Measurements from ENCODE around the gene CCNJL. TPM values are rescaled to one million over a fixed set of nuclear protein-coding genes. Genes with fewer than 3 reads are reported as not detected.

CCNJL gene
- total and polyA plus RNA-seq, 2 experiments from 2014 or later, result 8.1 to 10.8 TPM

DNA sequence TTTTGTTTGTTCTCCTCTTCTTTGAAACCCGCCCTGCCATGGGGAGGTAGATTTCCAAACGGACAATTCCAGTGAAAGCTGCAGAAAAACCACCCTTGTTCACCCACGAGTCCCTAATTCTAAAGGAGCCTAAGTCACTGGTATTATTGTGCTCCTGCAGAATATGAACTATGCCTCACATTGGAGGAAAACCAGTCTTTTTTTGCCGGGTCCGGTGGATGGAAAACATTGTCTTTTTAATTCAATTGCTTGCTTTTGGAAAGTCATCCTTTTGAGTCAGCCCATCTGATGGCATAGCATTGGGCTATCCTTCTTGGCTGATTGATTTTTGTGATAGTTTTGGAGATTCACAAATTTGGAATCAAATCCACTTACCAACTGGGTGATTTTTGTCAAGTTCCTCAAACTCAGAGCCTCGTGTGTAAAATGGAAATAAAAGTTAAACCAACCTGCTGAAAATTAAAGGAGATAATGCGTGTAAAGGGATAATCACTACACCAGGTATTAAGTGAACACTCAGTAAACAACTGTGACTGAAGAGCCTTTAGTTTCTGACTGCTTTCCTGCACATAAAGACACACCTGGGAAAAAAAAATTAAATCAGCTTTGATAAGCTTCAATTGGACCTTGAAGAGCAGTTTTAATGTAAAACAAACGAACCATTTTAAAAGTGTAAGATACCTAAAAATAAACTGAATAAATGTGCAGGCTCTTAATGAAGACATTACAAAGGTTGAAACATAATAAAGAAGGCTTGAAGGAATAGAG is 780 bp upstream of the CCNJL start:
- no peak for TF ChIP-seq EZH2 (IDR thresholded peaks at IDR 0.05; ENCODE audit: borderline replicate concordance)
- TF ChIP-seq, protein P1, sequence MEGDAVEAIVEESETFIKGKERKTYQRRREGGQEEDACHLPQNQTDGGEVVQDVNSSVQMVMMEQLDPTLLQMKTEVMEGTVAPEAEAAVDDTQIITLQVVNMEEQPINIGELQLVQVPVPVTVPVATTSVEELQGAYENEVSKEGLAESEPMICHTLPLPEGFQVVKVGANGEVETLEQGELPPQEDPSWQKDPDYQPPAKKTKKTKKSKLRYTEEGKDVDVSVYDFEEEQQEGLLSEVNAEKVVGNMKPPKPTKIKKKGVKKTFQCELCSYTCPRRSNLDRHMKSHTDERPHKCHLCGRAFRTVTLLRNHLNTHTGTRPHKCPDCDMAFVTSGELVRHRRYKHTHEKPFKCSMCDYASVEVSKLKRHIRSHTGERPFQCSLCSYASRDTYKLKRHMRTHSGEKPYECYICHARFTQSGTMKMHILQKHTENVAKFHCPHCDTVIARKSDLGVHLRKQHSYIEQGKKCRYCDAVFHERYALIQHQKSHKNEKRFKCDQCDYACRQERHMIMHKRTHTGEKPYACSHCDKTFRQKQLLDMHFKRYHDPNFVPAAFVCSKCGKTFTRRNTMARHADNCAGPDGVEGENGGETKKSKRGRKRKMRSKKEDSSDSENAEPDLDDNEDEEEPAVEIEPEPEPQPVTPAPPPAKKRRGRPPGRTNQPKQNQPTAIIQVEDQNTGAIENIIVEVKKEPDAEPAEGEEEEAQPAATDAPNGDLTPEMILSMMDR (IDR thresholded peaks at IDR 0.05; ENCODE audit: poor library complexity), result no peak
- no peak for TF ChIP-seq EZH2phosphoT487 (IDR thresholded peaks at IDR 0.05; ENCODE audit: low read depth, severe bottlenecking, unreplicated experiment)
- H2AFZ ChIP-seq, result peak overlapping the region; percentile 84
- no peaks in the 10 kb centered on the region for H3K36me3 ChIP-seq (replicated peaks; ENCODE audit: insufficient read depth, low read depth)
- peak overlapping the region; percentile 96 for H3K4me3 ChIP-seq
- H3K9me3 ChIP-seq (ENCODE audit: low read depth), result no peaks in the 10 kb centered on the region
- peaks cover 38% of the 10 kb centered on the region for H3K79me2 ChIP-seq
- no peaks in the 10 kb centered on the region for H3K9me2 ChIP-seq (replicated peaks; ENCODE audit: insufficient read depth)
- H3K4me1 ChIP-seq (ENCODE audit: insufficient read depth), result peaks cover 6% of the 10 kb centered on the region
- no peak for DNase-seq (ENCODE audit: low spot score)
- 25% methylated on average over 8 of the region's 8 CpGs for WGBS (ENCODE audit: low lambda C conversion rate, missing lambda C conversion rate)
- H3K4me2 ChIP-seq, result peak overlapping the region; percentile 98
- H3K27ac ChIP-seq, result peak overlapping the region; percentile 88
- no peaks in the 10 kb centered on the region for H4K20me1 ChIP-seq (ENCODE audit: insufficient read depth, poor library complexity, severe bottlenecking)
- no peaks in the 10 kb centered on the region for H3K27me3 ChIP-seq

DNA sequence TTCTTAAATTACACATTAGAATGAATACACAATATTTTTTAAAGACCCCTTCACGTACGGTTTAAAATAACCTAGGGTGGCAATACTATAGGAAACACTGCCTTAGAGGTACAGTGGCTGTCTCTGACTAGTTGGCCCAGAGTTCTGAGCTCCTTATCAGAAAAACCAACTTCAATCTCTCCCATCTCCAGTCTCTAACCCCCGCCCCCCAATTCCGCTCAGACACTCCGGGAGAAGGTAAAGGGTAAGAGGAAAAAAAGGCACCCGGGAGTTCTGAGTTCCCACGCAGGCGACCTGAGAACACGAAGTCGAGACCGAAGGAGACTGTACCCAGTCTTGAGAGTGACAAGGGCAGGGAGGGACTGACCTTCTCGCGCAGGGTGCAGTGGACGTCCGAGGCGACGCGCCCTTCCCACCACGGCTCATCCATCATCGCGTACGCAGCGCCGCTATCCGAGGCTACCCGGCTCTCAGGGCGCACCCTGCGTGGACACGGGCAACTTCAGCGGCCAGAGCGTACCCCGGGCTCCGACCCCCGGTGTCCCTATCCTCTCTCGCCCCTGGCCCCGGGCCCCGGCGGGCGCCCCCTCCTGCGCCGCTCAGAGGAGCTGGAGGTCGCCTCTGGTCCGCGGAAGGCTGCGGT is 752 bp downstream of the CCNJL start:
- Histone ChIP-seq H3K27ac (peak overlapping the region; percentile 88), H3K27me3 (no peaks in the 10 kb centered on the region), H2AFZ (peak overlapping the region; percentile 84), H3K36me3 (replicated peaks; ENCODE audit: insufficient read depth, low read depth) (no peaks in the 10 kb centered on the region), H3K4me2 (peak overlapping the region; percentile 98), H3K9me2 (replicated peaks; ENCODE audit: insufficient read depth) (no peaks in the 10 kb centered on the region), H3K4me3 (peak overlapping the region; percentile 96), H4K20me1 (ENCODE audit: insufficient read depth, poor library complexity, severe bottlenecking) (no peaks in the 10 kb centered on the region), H3K79me2 (peaks cover 43% of the 10 kb centered on the region), H3K4me1 (ENCODE audit: insufficient read depth) (peaks cover 7% of the 10 kb centered on the region), H3K9me3 (ENCODE audit: low read depth) (no peaks in the 10 kb centered on the region)
- 2% methylated on average over 34 of the region's 45 CpGs for WGBS (ENCODE audit: low lambda C conversion rate, missing lambda C conversion rate)
- DNase-seq (ENCODE audit: low spot score), result peak; percentile 38
- TF ChIP-seq EZH2phosphoT487 (IDR thresholded peaks at IDR 0.05; ENCODE audit: low read depth, severe bottlenecking, unreplicated experiment) (no peak), EZH2 (IDR thresholded peaks at IDR 0.05; ENCODE audit: borderline replicate concordance) (no peak)
- TF ChIP-seq, protein P1 (IDR thresholded peaks at IDR 0.05; ENCODE audit: poor library complexity), result no peak

DNA sequence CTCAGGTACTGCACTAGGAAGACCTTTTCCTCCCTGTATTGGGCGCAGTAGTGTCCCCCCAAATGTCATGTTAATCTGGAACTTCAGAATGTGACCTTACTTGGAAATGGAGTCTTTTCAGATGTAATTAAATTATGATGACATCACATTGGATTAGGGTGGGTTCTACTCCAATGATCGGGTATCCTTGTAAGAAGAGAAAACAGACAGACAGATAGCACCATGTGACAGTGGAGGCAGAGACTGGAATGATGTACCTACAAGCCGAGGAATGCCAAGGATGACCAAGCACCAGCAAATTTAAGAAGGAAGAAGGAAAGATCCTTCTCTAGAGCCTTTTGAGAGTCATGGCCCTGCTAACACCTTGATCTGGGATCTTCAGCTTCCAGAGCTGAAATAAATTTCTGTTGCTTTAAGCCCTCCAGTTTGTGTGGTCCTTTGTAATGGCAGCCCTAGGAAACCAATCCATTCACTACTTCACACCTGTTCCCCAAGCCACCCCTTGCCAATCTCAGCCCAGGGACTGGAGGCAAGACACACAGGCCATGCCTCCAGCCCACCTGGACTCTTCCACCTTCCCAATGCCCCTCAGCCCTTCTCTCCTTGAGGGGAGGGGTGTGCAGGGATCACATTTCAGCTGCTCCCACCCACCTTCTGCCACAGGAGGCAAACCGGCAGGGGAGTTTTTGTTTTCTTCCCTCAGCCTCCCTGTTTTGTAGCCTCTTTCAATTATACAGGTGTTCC is 1.6 kb downstream of the CCNJL start:
- Histone ChIP-seq H2AFZ (no peak overlapping the region), H3K27me3 (no peaks in the 10 kb centered on the region), H3K27ac (peak overlapping the region; percentile 88), H3K9me3 (ENCODE audit: low read depth) (no peaks in the 10 kb centered on the region), H3K36me3 (replicated peaks; ENCODE audit: insufficient read depth, low read depth) (no peaks in the 10 kb centered on the region), H3K4me1 (ENCODE audit: insufficient read depth) (peaks cover 9% of the 10 kb centered on the region), H3K4me2 (peak overlapping the region; percentile 98), H3K79me2 (peaks cover 43% of the 10 kb centered on the region), H4K20me1 (ENCODE audit: insufficient read depth, poor library complexity, severe bottlenecking) (no peaks in the 10 kb centered on the region), H3K9me2 (replicated peaks; ENCODE audit: insufficient read depth) (no peaks in the 10 kb centered on the region), H3K4me3 (peak overlapping the region; percentile 96)
- TF ChIP-seq EZH2 (IDR thresholded peaks at IDR 0.05; ENCODE audit: borderline replicate concordance), result no peak
- TF ChIP-seq, protein P1 (IDR thresholded peaks at IDR 0.05; ENCODE audit: poor library complexity), result no peak
- no peak for TF ChIP-seq EZH2phosphoT487 (IDR thresholded peaks at IDR 0.05; ENCODE audit: low read depth, severe bottlenecking, unreplicated experiment)
- no peak for DNase-seq (ENCODE audit: low spot score)
- 77% methylated on average over 4 of the region's 4 CpGs for WGBS (ENCODE audit: low lambda C conversion rate, missing lambda C conversion rate)

Data from hepatocyte (in vitro differentiated cells).